GM23248 (cell line): ENCODE results near the gene C16orf95. TPM values are rescaled to one million over a fixed set of nuclear protein-coding genes. Genes with fewer than 3 reads are reported as not detected.

ENCODE experiments used
- DNase-seq: peaks from one replicate; pipeline ENCODE4 v3.0.0-alpha.2; 2015
- H2AFZ ChIP-seq: fragments of 200-600 bp; sonication (generic); 2 replicates; pipeline ENCODE4 v1.6.1; 2016; ENCODE audit warnings: antibody characterized with exemption
- H3F3A ChIP-seq: fragments of 200-600 bp; sonication (generic); 2 replicates; pipeline ENCODE4 v1.6.1; 2016; ENCODE audit warnings: mild to moderate bottlenecking, antibody characterized with exemption, mixed run types; ENCODE audit not compliant: insufficient read depth
- H3K27ac ChIP-seq: fragments of 200-600 bp; sonication (generic); 2 replicates; pipeline ENCODE4 v1.5.1; 2016; ENCODE audit warnings: mild to moderate bottlenecking
- H3K27me3 ChIP-seq: fragments of 200-600 bp; sonication (generic); replicated peaks from 2 replicates; pipeline ENCODE4 v1.6.1; 2016; ENCODE audit warnings: mild to moderate bottlenecking; ENCODE audit not compliant: insufficient read depth
- H3K36me3 ChIP-seq: fragments of 200-600 bp; sonication (generic); 2 replicates; pipeline ENCODE4 v1.6.1; 2016; ENCODE audit warnings: low read depth, mild to moderate bottlenecking
- H3K4me1 ChIP-seq: fragments of 200-600 bp; sonication (generic); 2 replicates; pipeline ENCODE4 v1.6.1; 2016; ENCODE audit warnings: mild to moderate bottlenecking; ENCODE audit not compliant: insufficient read depth
- H3K4me2 ChIP-seq: fragments of 200-600 bp; sonication (generic); one replicate; pipeline ENCODE4 v1.6.1; 2016; ENCODE audit warnings: mild to moderate bottlenecking; ENCODE audit not compliant: unreplicated experiment
- H3K4me3 ChIP-seq: fragments of 200-600 bp; sonication (generic); 2 replicates; pipeline ENCODE4 v1.5.1; 2016; ENCODE audit warnings: mild to moderate bottlenecking
- H3K79me2 ChIP-seq: fragments of 200-600 bp; sonication (generic); 2 replicates; pipeline ENCODE4 v1.6.1; 2016; ENCODE audit warnings: mild to moderate bottlenecking; ENCODE audit not compliant: insufficient read depth
- H3K9ac ChIP-seq: fragments of 200-600 bp; sonication (generic); 2 replicates; pipeline ENCODE4 v1.6.1; 2016; ENCODE audit warnings: mild to moderate bottlenecking
- H3K9me2 ChIP-seq: fragments of 200-600 bp; sonication (generic); 2 replicates; pipeline ENCODE4 v1.6.1; 2016; ENCODE audit warnings: mixed run types, mild to moderate bottlenecking, moderate library complexity; ENCODE audit not compliant: insufficient read depth
- H3K9me3 ChIP-seq: fragments of 200-600 bp; sonication (generic); one replicate; pipeline ENCODE4 v1.6.1; 2017; ENCODE audit warnings: low read depth
- H4K20me1 ChIP-seq: fragments of 200-600 bp; sonication (generic); 2 replicates; pipeline ENCODE4 v1.6.0; 2016; ENCODE audit not compliant: insufficient read depth
- EZH2 ChIP-seq: fragments of 200-600 bp; sonication (generic); IDR thresholded peaks from 2 replicates; pipeline ENCODE4 v1.6.1; 2018; ENCODE audit warnings: antibody characterized with exemption, mild to moderate bottlenecking; ENCODE audit not compliant: insufficient read depth, poor library complexity, severe bottlenecking
- EZH2phosphoT487 ChIP-seq: fragments of 200-600 bp; sonication (generic); IDR thresholded peaks from 2 replicates; pipeline ENCODE4 v1.6.1; 2018; ENCODE audit warnings: antibody characterized with exemption, moderate library complexity, mild to moderate bottlenecking, low read depth; ENCODE audit not compliant: insufficient read depth
- WGBS, 2 experiments: methylation state at CpG; one replicate each; pipeline ENCODE4 v1.1.6; 2015 to 2017; ENCODE audit warnings: low lambda C conversion rate in 2 of 2, low coverage in 1 of 2; ENCODE audit errors: missing lambda C conversion rate in 2 of 2; 5-methylcytosine and 5-hydroxymethylcytosine counted together
- in situ Hi-C: fragments of 300-500 bp; cut with MboI; formaldehyde crosslinking; loops from 2 replicates; pipeline ENCODE4 v1.15.0; 2020
- polyA plus RNA-seq: library from polyadenylated mRNA; unstranded; fragments of >200 nt; fragmentation: Nextera tagmentation; extraction: Ambion mirVana; gene quantifications from 2 replicates; pipeline ENCODE4 v1.2.1, GENCODE V29; 2016
- total RNA-seq: library from RNA; depleted of rRNA; stranded (reverse); fragments of >200 nt; shearing (Covaris generic); gene quantifications from 2 replicates; pipeline ENCODE4 v1.2.3, GENCODE V29; 2014

The C16orf95 gene
- total and polyA plus RNA-seq, 2 experiments from 2014 or later = 5.1 to 9.2 TPM

- Histone ChIP-seq H3K9me3 (no peaks in the 10 kb centered on the region), H3K4me3 (no peak overlapping the region), H3K36me3 (no peaks in the 10 kb centered on the region; the same call in 1 of the 2 replicates), H4K20me1 (no peaks in the 10 kb centered on the region), H3K27me3 (no peaks in the 10 kb centered on the region), H3K4me2 (no peak overlapping the region), H3K27ac (no peak overlapping the region), H3K4me1 (no peaks in the 10 kb centered on the region), H3K9ac (no peak overlapping the region), H3F3A (no peaks in the 10 kb centered on the region), H2AFZ (no peak overlapping the region), H3K79me2 (peaks cover 16% of the 10 kb centered on the region), H3K9me2 (no peaks in the 10 kb centered on the region)
- no peak for TF ChIP-seq EZH2phosphoT487
- no peak for TF ChIP-seq EZH2
- 92 to 94% methylated on average over 25 to 27 of the region's 29 CpGs for WGBS, 2 experiments
- DNase-seq = no peak
- in situ Hi-C loops = no loop called here
Observed at GRCh38 chr16:87334651-87335624, 17.7 kb upstream of the C16orf95 start.

- H3K4me1 ChIP-seq = no peaks in the 10 kb centered on the region
- 96% methylated on average over 37 to 40 of the region's 41 CpGs for WGBS, 2 experiments
- H3K27ac ChIP-seq = no peak overlapping the region
Observed at GRCh38 chr16:87333581-87334331, 16.6 kb upstream of the C16orf95 start.

GRCh38 chr16:87333101-87333500 is 15.9 kb upstream of the C16orf95 start:
- no peaks in the 10 kb centered on the region; the same call in 1 of the 2 replicates for H3K36me3 ChIP-seq
- H3K9ac ChIP-seq = no peak overlapping the region
- no peak for DNase-seq
- H3K9me3 ChIP-seq = no peaks in the 10 kb centered on the region
- no peaks in the 10 kb centered on the region for H3K4me1 ChIP-seq
- H3K27me3 ChIP-seq = no peaks in the 10 kb centered on the region
- no peaks in the 10 kb centered on the region for H3K9me2 ChIP-seq
- H2AFZ ChIP-seq = no peak overlapping the region
- WGBS, 2 experiments = 80 to 81% methylated on average over 15 of the region's 15 CpGs
- H3F3A ChIP-seq = no peaks in the 10 kb centered on the region
- in situ Hi-C loops = no loop called here
- H4K20me1 ChIP-seq = no peaks in the 10 kb centered on the region
- TF ChIP-seq EZH2 (no peak), EZH2phosphoT487 (no peak)
- no peak overlapping the region for H3K27ac ChIP-seq
- no peak overlapping the region for H3K4me3 ChIP-seq
- H3K79me2 ChIP-seq = peaks cover 16% of the 10 kb centered on the region
- H3K4me2 ChIP-seq = no peak overlapping the region

More at GRCh38 chr16:87333581-87334331, 16.6 kb upstream of the C16orf95 start:
- Histone ChIP-seq H2AFZ (no peak overlapping the region), H4K20me1 (no peaks in the 10 kb centered on the region), H3K9ac (no peak overlapping the region), H3K4me3 (no peak overlapping the region), H3K9me3 (no peaks in the 10 kb centered on the region), H3K4me2 (no peak overlapping the region), H3K27me3 (no peaks in the 10 kb centered on the region), H3K79me2 (peaks cover 16% of the 10 kb centered on the region), H3K9me2 (no peaks in the 10 kb centered on the region), H3K36me3 (no peaks in the 10 kb centered on the region; the same call in 1 of the 2 replicates), H3F3A (no peaks in the 10 kb centered on the region)
- in situ Hi-C loops = no loop called here
- no peak for DNase-seq
- TF ChIP-seq EZH2 = no peak
- no peak for TF ChIP-seq EZH2phosphoT487

- no peak overlapping the region for H3K4me3 ChIP-seq
- H2AFZ ChIP-seq = no peak overlapping the region
- 76 to 81% methylated on average over 10 of the region's 10 CpGs for WGBS, 2 experiments
- H3K27ac ChIP-seq = no peak overlapping the region
- H3F3A ChIP-seq = no peaks in the 10 kb centered on the region
- H3K9me2 ChIP-seq = no peaks in the 10 kb centered on the region
- H3K4me1 ChIP-seq = no peaks in the 10 kb centered on the region
- DNase-seq = peak; percentile 47
- H3K9ac ChIP-seq = no peak overlapping the region
- peaks cover 12% of the 10 kb centered on the region; the same call in 1 of the 2 replicates for H3K79me2 ChIP-seq
- H3K9me3 ChIP-seq = no peaks in the 10 kb centered on the region
- no peaks in the 10 kb centered on the region for H3K27me3 ChIP-seq
- no peaks in the 10 kb centered on the region for H4K20me1 ChIP-seq
- TF ChIP-seq EZH2 = no peak
- no peak for TF ChIP-seq EZH2phosphoT487
- no peaks in the 10 kb centered on the region; the same call in 1 of the 2 replicates for H3K36me3 ChIP-seq
- no peak overlapping the region for H3K4me2 ChIP-seq
- in situ Hi-C loops = no loop called here
Observed at GRCh38 chr16:87332150-87332549, 15.0 kb upstream of the C16orf95 start.
